Stimulated activated CD8-positive, alpha-beta memory T cell treated with anti-CD3 and anti-CD28 coated beads, Interleukin-15, amount 100 ng/mL, for 48 hours (primary cell): Measurements from ENCODE around the gene CAMKK1.

Source experiments
- DNase-seq, 2 donors: peaks; one replicate each; pipeline ENCODE4 v3.0.0-alpha.2; 2020; ENCODE audit warnings: low read depth in 2 of 2

Gene CAMKK1

GRCh38 chr17:3918372-3919122, 25.7 kb upstream of the CAMKK1 start:
- no peak for DNase-seq

GRCh38 chr17:3917391-3917931, 24.6 kb upstream of the CAMKK1 start:
- no peak for DNase-seq

GRCh38 chr17:3916825-3917224, 24.0 kb upstream of the CAMKK1 start:
- no peak for DNase-seq

GRCh38 chr17:3915995-3916696, 23.3 kb upstream of the CAMKK1 start, which contains the start of gene P2RX1:
TSS of gene P2RX1 (minus strand) at chr17:3916465. CDS start at chr17:3916225, 240 bp downstream.
- DNase-seq = peak; percentile 27 to 31

- no peak for DNase-seq
Observed at GRCh38 chr17:3915581-3915994, 22.7 kb upstream of the CAMKK1 start.

GRCh38 chr17:3914312-3914670, 21.4 kb upstream of the CAMKK1 start:
- DNase-seq = no peak

GRCh38 chr17:3913531-3914311, 20.9 kb upstream of the CAMKK1 start:
- peak; percentile 69 to 71 for DNase-seq

- no peak for DNase-seq
Observed at GRCh38 chr17:3912827-3913226, 20.0 kb upstream of the CAMKK1 start.

GRCh38 chr17:3911271-3912053, 18.6 kb upstream of the CAMKK1 start:
- DNase-seq = peak; percentile 57 to 64

GRCh38 chr17:3910420-3911270, 17.8 kb upstream of the CAMKK1 start:
- DNase-seq = no peak

GRCh38 chr17:3909257-3909656, 16.4 kb upstream of the CAMKK1 start:
- DNase-seq = no peak

- DNase-seq = no peak
Observed at GRCh38 chr17:3907483-3908216, 14.8 kb upstream of the CAMKK1 start.

GRCh38 chr17:3906881-3907280, 14.0 kb upstream of the CAMKK1 start:
- DNase-seq = no peak

GRCh38 chr17:3905017-3905520, 12.2 kb upstream of the CAMKK1 start:
- DNase-seq = no peak

GRCh38 chr17:3904501-3904900, 11.6 kb upstream of the CAMKK1 start:
- DNase-seq = no peak

GRCh38 chr17:3903881-3904290, 11.0 kb upstream of the CAMKK1 start:
- no peak for DNase-seq

- no peak for DNase-seq
Observed at GRCh38 chr17:3903051-3903825, 10.4 kb upstream of the CAMKK1 start.

- DNase-seq = no peak
Observed at GRCh38 chr17:3900646-3901045, 7.8 kb upstream of the CAMKK1 start.

GRCh38 chr17:3897731-3898130, 4.9 kb upstream of the CAMKK1 start:
- no peak for DNase-seq
